ENCODE measurements around the gene NIPAL1. TPM values are rescaled to one million over a fixed set of nuclear protein-coding genes. Genes with fewer than 3 reads are reported as not detected.

The NIPAL1 gene
- polyA plus RNA-seq, 1 experiment, result 0.26 TPM

GRCh38 chr4:48015678-48016077 is 894 bp upstream of the NIPAL1 start:
- ChIA-PET POLR2A (no interaction called here), CTCF (no interaction called here)
- H3K27me3 ChIP-seq (ENCODE audit: control insufficient read depth, insufficient read depth, low read length), result peaks cover 8% of the 10 kb centered on the region
- no peak overlapping the region for H3K27ac ChIP-seq (ENCODE audit: low read depth, low read length)
- TF ChIP-seq CTCF (IDR thresholded peaks at IDR 0.05; ENCODE audit: low read depth, low read length), result no peak
- no peak overlapping the region for H3K4me3 ChIP-seq (ENCODE audit: low read depth, low read length)
- DNase-seq (ENCODE audit: low read depth, low spot score), result no peak
- H3K9me3 ChIP-seq (ENCODE audit: control insufficient read depth, insufficient read depth, low read length), result no peaks in the 10 kb centered on the region; the same call in 1 of the 2 replicates

GRCh38 chr4:48017108-48017571 is 568 bp downstream of the NIPAL1 start:
- CTCF ChIA-PET, result interaction anchor here (1.3 to 2.0 kb wide), 2 partner anchors 17 to 123 kb away, joined by 3 to 10 read pairs; no protein-coding TSS in a partner anchor
- no peak for TF ChIP-seq CTCF (IDR thresholded peaks at IDR 0.05; ENCODE audit: low read depth, low read length)
- Histone ChIP-seq H3K27me3 (ENCODE audit: control insufficient read depth, insufficient read depth, low read length) (peaks cover 8% of the 10 kb centered on the region), H3K9me3 (ENCODE audit: control insufficient read depth, insufficient read depth, low read length) (no peaks in the 10 kb centered on the region; the same call in 1 of the 2 replicates), H3K4me3 (ENCODE audit: low read depth, low read length) (peak overlapping the region; percentile 63), H3K27ac (ENCODE audit: low read depth, low read length) (no peak overlapping the region)
- POLR2A ChIA-PET, result no interaction called here
- DNase-seq (ENCODE audit: low read depth, low spot score), result no peak

- Histone ChIP-seq H3K27me3 (ENCODE audit: control insufficient read depth, insufficient read depth, low read length) (peaks cover 8% of the 10 kb centered on the region), H3K27ac (ENCODE audit: low read depth, low read length) (no peak overlapping the region), H3K4me3 (ENCODE audit: low read depth, low read length) (no peak overlapping the region), H3K9me3 (ENCODE audit: control insufficient read depth, insufficient read depth, low read length) (no peaks in the 10 kb centered on the region; the same call in 1 of the 2 replicates)
- ChIA-PET CTCF (interaction anchor here (1.3 to 2.0 kb wide), 2 partner anchors 16 to 122 kb away, joined by 3 to 10 read pairs; no protein-coding TSS in a partner anchor), POLR2A (no interaction called here)
- TF ChIP-seq CTCF (IDR thresholded peaks at IDR 0.05; ENCODE audit: low read depth, low read length), result no peak
- no peak for DNase-seq (ENCODE audit: low read depth, low spot score)
Observed at GRCh38 chr4:48018112-48018511, 1.5 kb downstream of the NIPAL1 start.

- CTCF ChIA-PET, result no interaction called here
- POLR2A ChIA-PET, result no interaction called here
Observed at GRCh38 chr4:48021100-48021499, 4.5 kb downstream of the NIPAL1 start.

More at GRCh38 chr4:48021100-48021499, 4.5 kb downstream of the NIPAL1 start:
- no peak for TF ChIP-seq CTCF (IDR thresholded peaks at IDR 0.05; ENCODE audit: low read depth, low read length)
- Histone ChIP-seq H3K9me3 (ENCODE audit: control insufficient read depth, insufficient read depth, low read length) (no peaks in the 10 kb centered on the region; the same call in 1 of the 2 replicates), H3K4me3 (ENCODE audit: low read depth, low read length) (no peak overlapping the region), H3K27me3 (ENCODE audit: control insufficient read depth, insufficient read depth, low read length) (peaks cover 3% of the 10 kb centered on the region), H3K27ac (ENCODE audit: low read depth, low read length) (no peak overlapping the region)
- DNase-seq (ENCODE audit: low read depth, low spot score), result no peak

All from AG04450 (cell line).